Breast epithelium (tissue), 4 donors: ENCODE measurements around the gene TIMM8A. TPM values are rescaled to one million over a fixed set of nuclear protein-coding genes. Genes with fewer than 3 reads are reported as not detected.

Source experiments
- DNase-seq, 2 donors: peaks; one replicate each; pipeline ENCODE4 v3.0.0-alpha.2; 2019; ENCODE audit warnings: low spot score in 2 of 2
- H3K27ac ChIP-seq, 2 donors: fragments of 200-600 bp; sonication (generic) in 1 of 2; one replicate each; pipeline ENCODE4 v1.5.1; 2016 to 2019; ENCODE audit warnings: mild to moderate bottlenecking in 1 of 2
- H3K27me3 ChIP-seq, 2 donors: fragments of 200-600 bp; sonication (generic) in 1 of 2; one replicate each; pipeline versions ENCODE4 v1.5.1 to v1.6.0; 2017 to 2019; ENCODE audit warnings: control low read depth in 1 of 2, mild to moderate bottlenecking in 1 of 2
- H3K36me3 ChIP-seq: fragments of 200-600 bp; one replicate; pipeline ENCODE4 v1.5.1; 2019
- H3K4me1 ChIP-seq, 2 donors: fragments of 200-600 bp; sonication (generic); one replicate each; pipeline ENCODE4 v1.5.1; 2016 to 2019; ENCODE audit warnings: control low read depth in 1 of 2
- H3K4me3 ChIP-seq, 3 donors: fragments of 200-600 bp; sonication (generic); 1 replicate in 2 of 3; 2 replicates in 1 of 3; pipeline ENCODE4 v1.5.1; 2016 to 2019; ENCODE audit warnings: mild to moderate bottlenecking in 3 of 3, moderate library complexity in 2 of 3
- H3K9me3 ChIP-seq, 2 donors: fragments of 200-600 bp; sonication (generic) in 1 of 2; one replicate each; pipeline ENCODE4 v1.5.1; 2016 to 2019; ENCODE audit warnings: control low read depth in 1 of 2
- POLR2A ChIP-seq: fragments of 450-650 bp; IDR thresholded peaks from one replicate; pipeline ENCODE4 v1.6.1; 2016; ENCODE audit warnings: antibody characterized with exemption, mild to moderate bottlenecking, moderate library complexity
- POLR2AphosphoS5 ChIP-seq, 3 donors: sonication (generic); formaldehyde crosslinking; IDR thresholded peaks; one replicate each; pipeline ENCODE4 v1.6.1; 2017; ENCODE audit warnings: antibody characterized with exemption in 3 of 3
- intact Hi-C: fragments of 100-400 bp; cut with DNase I; formaldehyde crosslinking; loops from one replicate; pipeline ENCODE4 v1.15.1; 2023; ENCODE audit warnings: low total_unique reads
- total RNA-seq, 3 donors: library from RNA; depleted of rRNA; stranded (reverse); fragments of >200 nt; gene quantifications; one replicate each; pipeline ENCODE4 v1.1.0, GENCODE V29; 2016
- TF ChIP-seq, protein P1 (sequence below), 3 donors: fragments of 450-650 bp; IDR thresholded peaks; one replicate each; pipeline ENCODE4 v1.5.1; 2016 to 2017; ENCODE audit warnings: antibody characterized with exemption in 3 of 3, mild to moderate bottlenecking in 3 of 3, moderate library complexity in 3 of 3

The TIMM8A gene
- total RNA-seq, 3 donors from 2014 or later, result 3.5 to 4.7 (median 4.6) TPM

DNA sequence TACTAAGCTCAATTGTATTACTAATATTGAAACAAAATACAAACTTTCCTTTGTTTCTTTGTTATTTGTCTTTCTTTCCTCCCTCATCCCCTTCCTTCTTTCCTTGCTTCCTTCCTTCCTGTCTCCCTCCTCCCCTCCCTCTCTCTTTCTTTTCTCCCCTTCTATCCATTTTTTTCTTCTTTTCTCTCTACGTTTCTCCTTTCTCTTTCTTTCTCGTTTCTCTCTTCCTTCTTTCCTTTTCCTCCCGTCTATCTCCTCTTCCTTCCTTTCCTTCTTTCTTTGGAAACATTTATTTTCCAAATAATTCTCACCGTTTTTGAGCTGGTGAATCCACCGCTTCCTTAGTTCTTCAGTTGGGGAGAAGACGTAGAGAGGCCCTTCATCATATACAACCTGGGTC is 21.1 kb upstream of the TIMM8A start:
- Histone ChIP-seq H3K36me3 (no peaks in the 10 kb centered on the region), H3K27me3 (peaks cover 0 to 49% of the 10 kb centered on the region in 2 donors), H3K27ac (no peak overlapping the region), H3K4me3 (no peak overlapping the region), H3K4me1 (no peaks in the 10 kb centered on the region), H3K9me3 (no peaks in the 10 kb centered on the region)
- TF ChIP-seq, protein P1, sequence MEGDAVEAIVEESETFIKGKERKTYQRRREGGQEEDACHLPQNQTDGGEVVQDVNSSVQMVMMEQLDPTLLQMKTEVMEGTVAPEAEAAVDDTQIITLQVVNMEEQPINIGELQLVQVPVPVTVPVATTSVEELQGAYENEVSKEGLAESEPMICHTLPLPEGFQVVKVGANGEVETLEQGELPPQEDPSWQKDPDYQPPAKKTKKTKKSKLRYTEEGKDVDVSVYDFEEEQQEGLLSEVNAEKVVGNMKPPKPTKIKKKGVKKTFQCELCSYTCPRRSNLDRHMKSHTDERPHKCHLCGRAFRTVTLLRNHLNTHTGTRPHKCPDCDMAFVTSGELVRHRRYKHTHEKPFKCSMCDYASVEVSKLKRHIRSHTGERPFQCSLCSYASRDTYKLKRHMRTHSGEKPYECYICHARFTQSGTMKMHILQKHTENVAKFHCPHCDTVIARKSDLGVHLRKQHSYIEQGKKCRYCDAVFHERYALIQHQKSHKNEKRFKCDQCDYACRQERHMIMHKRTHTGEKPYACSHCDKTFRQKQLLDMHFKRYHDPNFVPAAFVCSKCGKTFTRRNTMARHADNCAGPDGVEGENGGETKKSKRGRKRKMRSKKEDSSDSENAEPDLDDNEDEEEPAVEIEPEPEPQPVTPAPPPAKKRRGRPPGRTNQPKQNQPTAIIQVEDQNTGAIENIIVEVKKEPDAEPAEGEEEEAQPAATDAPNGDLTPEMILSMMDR (IDR thresholded peaks at IDR 0.05), result no peak
- no peak for TF ChIP-seq POLR2A
- TF ChIP-seq POLR2AphosphoS5 (IDR thresholded peaks at IDR 0.05), result no peak
- intact Hi-C loops, result no loop called here
- no peak for DNase-seq

DNA sequence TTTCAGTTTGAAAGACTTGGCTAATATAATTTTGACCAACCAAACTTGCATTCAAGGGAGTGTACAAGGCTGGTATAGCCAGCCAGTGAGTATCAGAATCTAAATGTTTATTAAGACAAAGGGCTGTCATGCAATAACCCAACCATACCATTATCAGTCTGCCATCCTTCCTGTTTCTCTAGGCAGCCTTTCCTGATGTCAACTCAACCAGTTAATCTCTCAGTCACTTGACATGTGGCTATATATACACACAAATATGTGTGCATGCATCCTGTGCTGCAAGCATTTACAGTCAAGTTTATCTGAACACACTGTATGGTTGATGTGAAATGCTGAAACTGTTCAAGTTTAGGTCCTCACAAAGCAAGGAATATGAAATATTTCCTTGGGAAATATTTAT is 20.3 kb upstream of the TIMM8A start:
- intact Hi-C loops, result no loop called here

DNA sequence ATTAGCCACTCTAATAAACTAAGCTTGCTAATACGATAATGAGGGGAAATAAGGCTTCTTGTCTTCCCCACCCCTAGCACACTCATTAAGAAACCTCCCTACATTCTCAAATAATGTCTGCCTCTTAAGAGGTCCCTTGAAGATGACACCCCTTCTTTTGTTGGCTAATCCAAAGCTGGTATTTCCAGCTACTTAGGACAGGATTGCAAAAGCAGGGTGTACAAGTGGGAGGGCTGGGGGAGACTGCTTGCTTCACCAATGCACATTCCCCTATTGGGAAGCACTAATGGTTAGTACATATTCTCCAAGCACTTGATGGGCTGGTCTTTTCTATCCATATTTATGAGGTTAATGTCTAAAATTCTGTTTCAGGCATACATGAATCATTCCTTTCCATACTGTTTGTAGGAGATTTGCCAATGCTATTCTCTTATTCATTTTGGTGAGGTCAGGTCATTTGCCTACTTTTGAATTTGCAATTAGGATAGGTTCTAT is 16.8 kb upstream of the TIMM8A start:
- H3K27me3 ChIP-seq, result peaks cover 0 to 52% of the 10 kb centered on the region in 2 donors
- H3K27ac ChIP-seq, result no peak overlapping the region
- H3K4me3 ChIP-seq, result no peak overlapping the region
- H3K36me3 ChIP-seq, result no peaks in the 10 kb centered on the region
- TF ChIP-seq POLR2AphosphoS5 (IDR thresholded peaks at IDR 0.05) (no peak), POLR2A (no peak)
- TF ChIP-seq, protein P1 (IDR thresholded peaks at IDR 0.05), result no peak
- no peak for DNase-seq
- no peaks in the 10 kb centered on the region for H3K4me1 ChIP-seq
- intact Hi-C loops, result no loop called here
- no peaks in the 10 kb centered on the region for H3K9me3 ChIP-seq

More for the DNA sequence above, 20.3 kb upstream of the TIMM8A start:
- TF ChIP-seq, protein P1 (IDR thresholded peaks at IDR 0.05), result no peak
- no peak for TF ChIP-seq POLR2A
- no peak for TF ChIP-seq POLR2AphosphoS5 (IDR thresholded peaks at IDR 0.05)
- DNase-seq, result no peak
- Histone ChIP-seq H3K36me3 (no peaks in the 10 kb centered on the region), H3K27me3 (peaks cover 0 to 52% of the 10 kb centered on the region in 2 donors), H3K4me3 (no peak overlapping the region), H3K27ac (no peak overlapping the region), H3K9me3 (no peaks in the 10 kb centered on the region), H3K4me1 (no peaks in the 10 kb centered on the region)

DNA sequence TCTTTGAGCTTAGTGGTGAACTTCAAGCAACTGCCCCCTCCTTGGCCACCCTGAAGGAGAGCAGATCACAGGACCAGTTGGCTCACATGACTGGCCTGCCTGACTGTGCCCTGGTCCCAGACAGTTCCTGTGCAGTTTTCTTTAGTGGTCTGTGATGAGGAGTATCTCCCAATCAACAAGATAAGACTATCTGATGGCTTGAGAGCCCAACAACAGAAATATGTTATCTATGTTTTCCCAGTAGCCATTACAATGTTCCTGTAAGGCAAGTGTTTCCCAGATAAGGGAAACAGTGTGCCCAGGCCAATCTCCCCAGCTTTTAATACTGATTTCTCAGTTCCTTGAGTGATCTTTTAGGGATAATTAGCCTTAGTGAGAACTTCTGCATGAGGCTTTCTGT is 14.2 kb upstream of the TIMM8A start:
- Histone ChIP-seq H3K4me3 (no peak overlapping the region), H3K9me3 (no peaks in the 10 kb centered on the region), H3K27me3 (peaks cover 0 to 52% of the 10 kb centered on the region in 2 donors), H3K4me1 (no peaks in the 10 kb centered on the region), H3K27ac (no peak overlapping the region), H3K36me3 (no peaks in the 10 kb centered on the region)
- no peak for TF ChIP-seq POLR2AphosphoS5 (IDR thresholded peaks at IDR 0.05)
- TF ChIP-seq POLR2A, result no peak
- TF ChIP-seq, protein P1 (IDR thresholded peaks at IDR 0.05), result no peak
- no peak for DNase-seq
- intact Hi-C loops, result no loop called here

DNA sequence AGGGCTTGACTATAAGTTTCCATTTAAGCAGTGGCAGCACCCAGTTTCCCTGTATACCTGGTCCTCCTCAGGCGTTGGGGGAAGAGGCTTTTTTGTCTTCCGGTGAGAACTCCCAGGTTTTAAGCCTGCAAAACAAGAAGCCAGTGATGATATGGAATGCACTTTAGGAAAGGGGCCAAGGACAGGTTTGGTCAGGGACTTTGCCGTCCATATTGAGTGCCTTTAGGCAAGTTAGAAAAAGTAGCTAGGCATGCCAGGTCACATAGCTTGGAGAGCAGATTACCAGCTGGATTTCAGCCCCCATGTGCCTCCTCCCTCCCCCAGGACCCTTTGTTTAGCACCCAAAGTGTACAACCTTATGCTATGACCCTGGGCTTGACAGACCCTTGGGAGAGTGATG is 13.6 kb upstream of the TIMM8A start:
- TF ChIP-seq POLR2AphosphoS5 (IDR thresholded peaks at IDR 0.05) (no peak), POLR2A (no peak)
- TF ChIP-seq, protein P1 (IDR thresholded peaks at IDR 0.05), result no peak
- Histone ChIP-seq H3K27me3 (peaks cover 0 to 53% of the 10 kb centered on the region in 2 donors), H3K4me3 (no peak overlapping the region), H3K36me3 (no peaks in the 10 kb centered on the region), H3K9me3 (no peaks in the 10 kb centered on the region), H3K27ac (no peak overlapping the region), H3K4me1 (no peaks in the 10 kb centered on the region)
- intact Hi-C loops, result no loop called here
- no peak for DNase-seq
